ENCODE results near the gene MET. TPM values are rescaled to one million over a fixed set of nuclear protein-coding genes. Genes with fewer than 3 reads are reported as not detected.

The MET gene
- total RNA-seq, 1 experiment from 2014 or later = 5.0 TPM

DNA sequence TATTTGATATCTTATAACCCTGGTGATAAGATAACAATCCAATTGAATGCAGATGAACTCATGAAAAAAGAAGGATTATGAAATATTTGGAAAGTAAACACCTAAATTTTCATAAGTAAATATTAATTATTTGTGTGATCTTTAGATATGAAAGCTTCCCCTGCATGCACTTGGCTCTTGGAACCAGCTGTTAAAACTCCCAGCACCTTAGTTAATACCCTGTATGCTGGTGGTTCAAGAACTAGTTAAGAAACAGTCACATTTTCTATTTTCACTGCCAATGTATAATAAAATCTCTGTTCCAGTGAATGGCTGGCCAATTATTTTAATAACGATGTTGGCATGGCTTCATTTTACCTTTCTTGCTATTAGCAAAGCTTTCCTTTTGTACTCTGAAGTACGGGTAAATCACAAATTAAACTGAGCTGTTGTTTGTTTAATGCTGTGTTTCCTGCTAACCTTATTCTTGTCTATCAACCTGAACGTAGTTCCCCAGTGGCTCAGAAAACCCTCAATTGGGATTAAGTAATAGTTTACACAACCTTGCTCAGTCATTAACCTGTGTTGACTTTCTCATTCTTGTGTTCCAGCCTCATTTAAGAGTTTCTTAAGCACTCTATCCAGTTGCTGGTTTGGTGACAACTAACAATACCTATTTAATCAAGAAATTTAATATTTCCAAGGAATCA is 38.9 kb downstream of the MET start:
- Histone ChIP-seq H3K4me1 (ENCODE audit: insufficient read depth, low read length) (peaks cover 2% of the 10 kb centered on the region; the same call in 1 of the 2 replicates), H3K4me2 (ENCODE audit: insufficient read depth, insufficient read length, low read length) (no peak overlapping the region), H3K27me3 (ENCODE audit: insufficient read depth, low read length) (no peaks in the 10 kb centered on the region), H2AFZ (ENCODE audit: low read length) (no peak overlapping the region), H3K18ac (ENCODE audit: insufficient read length, low read depth, low read length) (no peak overlapping the region), H2BK12ac (ENCODE audit: insufficient read length, low read depth, low read length) (no peak overlapping the region), H3K79me1 (ENCODE audit: insufficient read depth, low read depth, low read length, poor library complexity, severe bottlenecking) (no peaks in the 10 kb centered on the region), H3K4ac (ENCODE audit: low read depth, low read length) (no peak overlapping the region), H4K20me1 (ENCODE audit: control insufficient read depth, insufficient read depth, insufficient read length) (no peaks in the 10 kb centered on the region), H4K5ac (ENCODE audit: insufficient read length, low read depth, low read length) (no peak overlapping the region), H3K79me2 (ENCODE audit: insufficient read depth, low read length) (no peaks in the 10 kb centered on the region), H2BK5ac (ENCODE audit: insufficient read length, low read length) (no peak overlapping the region), H2BK20ac (ENCODE audit: low read depth, low read length, poor library complexity, severe bottlenecking) (no peak overlapping the region), H3K14ac (ENCODE audit: insufficient read depth, low read length) (no peak overlapping the region), H4K8ac (replicated peaks; ENCODE audit: insufficient read length, low read depth, low read length) (no peak overlapping the region), H3K9me3 (ENCODE audit: control insufficient read depth, low read depth, low read length) (no peaks in the 10 kb centered on the region), H3K23ac (ENCODE audit: insufficient read length, low read depth, low read length) (no peak overlapping the region), H4K91ac (ENCODE audit: insufficient read length, low read depth, low read length) (no peak overlapping the region), H3K23me2 (ENCODE audit: insufficient read length, low read depth, low read length, poor library complexity, severe bottlenecking) (no peaks in the 10 kb centered on the region), H2BK120ac (ENCODE audit: low read depth, low read length, poor library complexity, severe bottlenecking) (no peak overlapping the region), H3K9ac (ENCODE audit: extremely low read depth, insufficient read length, low read length) (no peak overlapping the region), H2BK15ac (ENCODE audit: low read depth, low read length) (no peak overlapping the region), H3K56ac (ENCODE audit: insufficient read length, low read depth, low read length) (no peak overlapping the region), H3T11ph (ENCODE audit: low read length) (no peak overlapping the region), H3K27ac (ENCODE audit: insufficient read length, low read depth, low read length) (no peak overlapping the region), H2AK5ac (ENCODE audit: insufficient read length, low read length) (no peak overlapping the region)
- Mint-ChIP-seq H3K4me1 (peaks cover 17 to 19% of the 10 kb centered on the region in 2 experiments), H3K4me3 (no peak overlapping the region), H3K27me3 (ENCODE audit: low read depth) (no peaks in the 10 kb centered on the region), H3K36me3 (ENCODE audit: insufficient read depth in 1 of 3, low read depth in 3 of 3) (no peaks in the 10 kb centered on the region), H3K27ac (no peak overlapping the region), H3K9me3 (no peaks in the 10 kb centered on the region)
- WGBS (ENCODE audit: extremely low coverage, insufficient read length, low lambda C conversion rate) = no CpG with 5 or more reads among the region's 3 CpGs
- TF ChIP-seq CTCF (conservative IDR thresholded peaks at IDR 0.05) = no peak
- no peak for DNase-seq

Data from H9 (cell line).